NB4 (cell line): ENCODE measurements around the gene GHITM.
A peak's percentile ranks its signal among the peaks of the same experiment; 100 is the strongest.
"Not testable (repeated sequence)": the region's sequence is repeated elsewhere in the genome, so short reads cannot be mapped to it uniquely, and the experiment has no call there.

Experiments used
- DNase-seq: peaks from one replicate; pipeline ENCODE4 v3.0.0; 2010; ENCODE audit warnings: low read depth
- H3K4me3 ChIP-seq: one replicate; pipeline ENCODE4 v1.5.1; 2011; ENCODE audit warnings: mild to moderate bottlenecking, low read depth, low read length, moderate library complexity
- CTCF ChIP-seq: IDR thresholded peaks from one replicate; pipeline ENCODE4 v1.5.1; 2012; ENCODE audit warnings: low read depth, low read length
- MAX ChIP-seq: IDR thresholded peaks from 2 replicates; pipeline ENCODE4 v1.6.1; 2011; ENCODE audit warnings: low read depth, low read length
- MYC ChIP-seq: IDR thresholded peaks from 2 replicates; pipeline ENCODE4 v1.6.1; 2011; ENCODE audit warnings: low read depth, low read length
- POLR2A ChIP-seq: IDR thresholded peaks from 2 replicates; pipeline ENCODE4 v1.6.1; 2011; ENCODE audit warnings: mild to moderate bottlenecking; ENCODE audit not compliant: insufficient read length; ENCODE audit errors: extremely low read depth

GHITM gene

GRCh38 chr10:84147347-84147746 is 8.0 kb downstream of the GHITM start:
- DNase-seq = no peak
- no peak overlapping the region for H3K4me3 ChIP-seq
- TF ChIP-seq MYC = no peak
- TF ChIP-seq POLR2A = no peak
- no peak for TF ChIP-seq MAX
- TF ChIP-seq CTCF = no peak

- not testable (repeated sequence) for H3K4me3 ChIP-seq
- TF ChIP-seq CTCF = peak; percentile 88
- peak; percentile 67 for DNase-seq
Observed at GRCh38 chr10:84148006-84148597, 8.8 kb downstream of the GHITM start.

GRCh38 chr10:84149854-84150253 is 10.5 kb downstream of the GHITM start:
- no peak for DNase-seq
- TF ChIP-seq MAX (no peak), MYC (no peak), CTCF (no peak), POLR2A (no peak)
- no peak overlapping the region for H3K4me3 ChIP-seq

- no peak overlapping the region for H3K4me3 ChIP-seq
- no peak for DNase-seq
- no peak for TF ChIP-seq POLR2A
- no peak for TF ChIP-seq MAX
- no peak for TF ChIP-seq CTCF
- TF ChIP-seq MYC = no peak
Observed at GRCh38 chr10:84152769-84153168, 13.5 kb downstream of the GHITM start.

- DNase-seq = peak; percentile 57
- TF ChIP-seq CTCF = no peak
- peak; percentile 36; the same call in 1 of the 2 replicates for TF ChIP-seq MYC
- TF ChIP-seq MAX = no peak
- TF ChIP-seq POLR2A = no peak
- no peak overlapping the region for H3K4me3 ChIP-seq
Observed at GRCh38 chr10:84155521-84155920, 16.2 kb downstream of the GHITM start.

- DNase-seq = no peak
- no peak overlapping the region for H3K4me3 ChIP-seq
Observed at GRCh38 chr10:84156009-84156408, 16.7 kb downstream of the GHITM start.

More at GRCh38 chr10:84156009-84156408, 16.7 kb downstream of the GHITM start:
- TF ChIP-seq POLR2A = no peak
- TF ChIP-seq CTCF = no peak
- TF ChIP-seq MAX = no peak
- TF ChIP-seq MYC = no peak
